ENCODE data around the gene SLC35E4.

DNA sequence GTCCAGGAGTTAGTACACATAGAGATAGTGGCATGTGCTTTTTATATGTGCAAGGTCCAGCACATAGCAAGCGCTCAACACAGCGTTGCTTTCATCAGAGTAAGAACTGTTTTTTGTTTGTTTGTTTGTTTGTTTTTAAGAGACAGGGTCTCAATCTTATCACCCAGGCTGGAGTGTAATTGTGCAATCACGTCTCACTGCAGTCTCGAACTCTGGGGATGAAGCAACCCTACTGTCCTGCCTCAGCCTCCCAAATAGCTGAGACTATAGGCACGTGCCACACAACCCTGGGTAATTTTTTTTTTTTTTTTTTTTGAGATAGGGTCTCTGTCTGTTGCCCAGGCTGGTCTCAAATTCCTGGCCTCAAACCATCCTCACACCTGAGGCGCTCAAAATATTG lies 17.8 kb upstream of the SLC35E4 start:
- TF ChIP-seq, protein P1, sequence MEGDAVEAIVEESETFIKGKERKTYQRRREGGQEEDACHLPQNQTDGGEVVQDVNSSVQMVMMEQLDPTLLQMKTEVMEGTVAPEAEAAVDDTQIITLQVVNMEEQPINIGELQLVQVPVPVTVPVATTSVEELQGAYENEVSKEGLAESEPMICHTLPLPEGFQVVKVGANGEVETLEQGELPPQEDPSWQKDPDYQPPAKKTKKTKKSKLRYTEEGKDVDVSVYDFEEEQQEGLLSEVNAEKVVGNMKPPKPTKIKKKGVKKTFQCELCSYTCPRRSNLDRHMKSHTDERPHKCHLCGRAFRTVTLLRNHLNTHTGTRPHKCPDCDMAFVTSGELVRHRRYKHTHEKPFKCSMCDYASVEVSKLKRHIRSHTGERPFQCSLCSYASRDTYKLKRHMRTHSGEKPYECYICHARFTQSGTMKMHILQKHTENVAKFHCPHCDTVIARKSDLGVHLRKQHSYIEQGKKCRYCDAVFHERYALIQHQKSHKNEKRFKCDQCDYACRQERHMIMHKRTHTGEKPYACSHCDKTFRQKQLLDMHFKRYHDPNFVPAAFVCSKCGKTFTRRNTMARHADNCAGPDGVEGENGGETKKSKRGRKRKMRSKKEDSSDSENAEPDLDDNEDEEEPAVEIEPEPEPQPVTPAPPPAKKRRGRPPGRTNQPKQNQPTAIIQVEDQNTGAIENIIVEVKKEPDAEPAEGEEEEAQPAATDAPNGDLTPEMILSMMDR (IDR thresholded peaks at IDR 0.05 in 4 of 5, conservative IDR thresholded peaks at IDR 0.05 in 1 of 5), result no peak
- TF ChIP-seq POLR2A (IDR thresholded peaks at IDR 0.05), result no peak

Measured in gastrocnemius medialis (tissue), 4 donors.